HepG2 (cell line): ENCODE data around the gene PRKACA. TPM values are rescaled to one million over a fixed set of nuclear protein-coding genes. Genes with fewer than 3 reads are reported as not detected.

Source experiments
- AGO1 ChIP-seq: fragments of 200-400 bp; formaldehyde crosslinking; IDR thresholded peaks from 2 replicates; pipeline ENCODE4 v1.6.1; 2017; ENCODE audit warnings: mild to moderate bottlenecking, low read depth, low read length, moderate library complexity; ENCODE audit not compliant: poor library complexity, severe bottlenecking
- BRD4 ChIP-seq: sonication (generic); formaldehyde crosslinking; IDR thresholded peaks from 2 replicates; pipeline ENCODE4 v1.4.0; 2020; ENCODE audit warnings: missing genetic modification reagents
- GZF1 ChIP-seq: sonication (generic); formaldehyde crosslinking; IDR thresholded peaks from 2 replicates; pipeline ENCODE4 v1.5.1; 2020; ENCODE audit warnings: mild to moderate bottlenecking, missing genetic modification reagents
- HDAC2 ChIP-seq: sonication (generic); formaldehyde crosslinking; IDR thresholded peaks from 2 replicates; pipeline ENCODE4 v1.4.0; 2020; ENCODE audit warnings: missing genetic modification reagents
- KAT7 ChIP-seq: IDR thresholded peaks from 2 replicates; pipeline ENCODE4 v1.6.1; 2018; ENCODE audit warnings: borderline replicate concordance, missing compliant biosample characterization
- MAFF ChIP-seq: IDR thresholded peaks from 2 replicates; pipeline ENCODE4 v1.6.1; 2011; ENCODE audit warnings: low read depth, low read length, improper control_type of control experiment
- SALL1 ChIP-seq: sonication (generic); formaldehyde crosslinking; IDR thresholded peaks from 2 replicates; pipeline ENCODE4 v1.8.0; 2022; ENCODE audit warnings: mild to moderate bottlenecking, missing genetic modification reagents
- SOX5 ChIP-seq: IDR thresholded peaks from 2 replicates; pipeline ENCODE4 v1.6.1; 2016; ENCODE audit warnings: borderline replicate concordance
- SP2 ChIP-seq: sonication (generic); formaldehyde crosslinking; IDR thresholded peaks from 2 replicates; pipeline ENCODE4 v1.5.1; 2020; ENCODE audit warnings: mild to moderate bottlenecking, missing genetic modification reagents
- TSC22D2 ChIP-seq: sonication (generic); formaldehyde crosslinking; IDR thresholded peaks from 2 replicates; pipeline ENCODE4 v1.5.1; 2020; ENCODE audit warnings: missing genetic modification reagents, mild to moderate bottlenecking, borderline replicate concordance
- ZBTB20 ChIP-seq: sonication (generic); formaldehyde crosslinking; IDR thresholded peaks from 2 replicates; pipeline ENCODE4 v1.8.1; 2023; ENCODE audit warnings: missing genetic modification reagents, low read depth, mild to moderate bottlenecking, borderline replicate concordance
- ZNF224 ChIP-seq: sonication (generic); formaldehyde crosslinking; IDR thresholded peaks from 2 replicates; pipeline ENCODE4 v1.5.0; 2020; ENCODE audit warnings: mild to moderate bottlenecking, missing genetic modification reagents
- ZNF567 ChIP-seq: sonication (generic); formaldehyde crosslinking; IDR thresholded peaks from 2 replicates; pipeline ENCODE4 v1.8.1; 2023; ENCODE audit warnings: mild to moderate bottlenecking, missing genetic modification reagents, borderline replicate concordance
- ZNF619 ChIP-seq: sonication (generic); formaldehyde crosslinking; IDR thresholded peaks from 2 replicates; pipeline ENCODE4 v1.4.0; 2020; ENCODE audit warnings: mild to moderate bottlenecking, missing genetic modification reagents
- polyA plus RNA-seq, 8 experiments: library from polyadenylated mRNA; depleted of rRNA in 3 of 8; stranded (reverse) in 7 of 8; unstranded in 1 of 8; fragments of >200 nt; fragmentation: Illumina TruSeq in 4 of 8; extraction: Trizol in 4 of 8; gene quantifications; 2 replicates each; pipeline versions ENCODE4 v1.2.1 to v1.2.3, GENCODE V29; 2011 to 2016; ENCODE audit warnings: low read depth in 4 of 8, missing spikeins in 1 of 8, mixed read lengths in 1 of 8; ENCODE audit not compliant: insufficient read depth in 1 of 8
- total RNA-seq, 5 experiments: library from RNA; depleted of rRNA; stranded (reverse); fragments of >200 nt; fragmentation: Illumina TruSeq; extraction: Trizol; gene quantifications; 2 replicates each; pipeline ENCODE4 v1.2.3, GENCODE V29; 2016; ENCODE audit warnings: low read depth in 1 of 5
- TF ChIP-seq, protein P1 (sequence below): sonication (generic); formaldehyde crosslinking; IDR thresholded peaks from 2 replicates; pipeline ENCODE4 v1.4.0; 2020; ENCODE audit warnings: missing genetic modification reagents
- TF ChIP-seq, protein P2 (sequence below): sonication (generic); formaldehyde crosslinking; IDR thresholded peaks from 2 replicates; pipeline ENCODE4 v1.4.0; 2020; ENCODE audit warnings: missing genetic modification reagents
- TF ChIP-seq, protein P3 (sequence below): sonication (generic); formaldehyde crosslinking; IDR thresholded peaks from 2 replicates; pipeline ENCODE4 v1.5.1; 2020; ENCODE audit warnings: mild to moderate bottlenecking, missing genetic modification reagents, borderline replicate concordance
- TF ChIP-seq, protein P4 (sequence below): sonication (generic); formaldehyde crosslinking; IDR thresholded peaks from 2 replicates; pipeline ENCODE4 v1.5.0; 2020; ENCODE audit warnings: missing genetic modification reagents, mild to moderate bottlenecking, borderline replicate concordance
- TF ChIP-seq, protein P5 (sequence below): IDR thresholded peaks from 2 replicates; pipeline ENCODE4 v1.4.0; 2020; ENCODE audit warnings: mild to moderate bottlenecking, missing genetic modification reagents

The PRKACA gene
- total and polyA plus RNA-seq, 2 of the 13 experiments (the other 11 are each of a cell fraction or from before 2014, with no cell fraction given) = 11.0 to 18.2 TPM

DNA sequence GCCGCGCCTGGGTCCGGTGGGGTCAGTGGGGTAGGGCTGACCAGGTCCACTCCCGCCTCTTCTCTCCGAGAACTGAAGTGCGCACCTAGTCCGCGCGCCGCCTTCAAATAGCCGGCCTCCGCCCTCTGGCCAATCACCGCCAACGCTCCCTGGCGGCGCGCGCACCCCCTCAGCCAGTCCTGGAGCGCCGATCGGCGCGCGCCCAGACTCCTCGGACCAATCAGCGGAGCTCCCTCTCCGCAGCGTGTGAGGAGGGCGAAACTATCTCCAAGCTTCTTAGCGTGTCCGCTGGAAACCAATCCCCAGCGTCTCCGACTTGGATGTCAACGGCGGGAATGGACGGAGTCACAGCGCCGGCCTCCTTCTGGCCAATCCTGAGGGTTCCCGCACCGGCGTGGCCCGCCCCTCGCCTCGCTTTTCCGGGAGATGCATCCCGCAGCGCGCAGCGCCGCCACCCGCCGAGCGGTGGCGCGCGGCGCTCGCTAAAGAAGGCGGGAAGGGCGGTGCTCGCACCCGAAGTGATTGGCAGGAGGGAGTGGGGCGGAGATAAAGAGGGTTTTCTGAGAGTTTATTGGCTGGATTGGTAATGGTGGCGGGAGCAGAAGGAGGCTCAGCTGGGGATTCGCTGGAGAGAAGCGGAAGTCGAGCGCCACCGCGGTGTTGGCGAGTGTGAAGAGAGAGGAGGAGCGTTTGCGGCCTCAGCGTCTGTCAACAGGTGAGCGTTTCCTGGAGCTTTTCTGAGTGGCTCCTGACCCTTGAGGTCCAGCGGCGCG lies 19.1 kb upstream of the PRKACA start, which contains the start of gene ASF1B (continued):
- TF ChIP-seq AGO1 = no peak
- TF ChIP-seq ZNF619 (CRISPR knock-in tag) = no peak; the same call in 1 of the 2 replicates
- no peak; the same call in 1 of the 2 replicates for TF ChIP-seq SOX5 (CRISPR knock-in tag)
- TF ChIP-seq MAFF = no peak
- TF ChIP-seq, protein P1, sequence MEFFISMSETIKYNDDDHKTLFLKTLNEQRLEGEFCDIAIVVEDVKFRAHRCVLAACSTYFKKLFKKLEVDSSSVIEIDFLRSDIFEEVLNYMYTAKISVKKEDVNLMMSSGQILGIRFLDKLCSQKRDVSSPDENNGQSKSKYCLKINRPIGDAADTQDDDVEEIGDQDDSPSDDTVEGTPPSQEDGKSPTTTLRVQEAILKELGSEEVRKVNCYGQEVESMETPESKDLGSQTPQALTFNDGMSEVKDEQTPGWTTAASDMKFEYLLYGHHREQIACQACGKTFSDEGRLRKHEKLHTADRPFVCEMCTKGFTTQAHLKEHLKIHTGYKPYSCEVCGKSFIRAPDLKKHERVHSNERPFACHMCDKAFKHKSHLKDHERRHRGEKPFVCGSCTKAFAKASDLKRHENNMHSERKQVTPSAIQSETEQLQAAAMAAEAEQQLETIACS (CRISPR knock-in tag) = peak; percentile 91
- no peak; the same call in 1 of the 2 replicates for TF ChIP-seq KAT7 (CRISPR knock-in tag)
- TF ChIP-seq, protein P2, sequence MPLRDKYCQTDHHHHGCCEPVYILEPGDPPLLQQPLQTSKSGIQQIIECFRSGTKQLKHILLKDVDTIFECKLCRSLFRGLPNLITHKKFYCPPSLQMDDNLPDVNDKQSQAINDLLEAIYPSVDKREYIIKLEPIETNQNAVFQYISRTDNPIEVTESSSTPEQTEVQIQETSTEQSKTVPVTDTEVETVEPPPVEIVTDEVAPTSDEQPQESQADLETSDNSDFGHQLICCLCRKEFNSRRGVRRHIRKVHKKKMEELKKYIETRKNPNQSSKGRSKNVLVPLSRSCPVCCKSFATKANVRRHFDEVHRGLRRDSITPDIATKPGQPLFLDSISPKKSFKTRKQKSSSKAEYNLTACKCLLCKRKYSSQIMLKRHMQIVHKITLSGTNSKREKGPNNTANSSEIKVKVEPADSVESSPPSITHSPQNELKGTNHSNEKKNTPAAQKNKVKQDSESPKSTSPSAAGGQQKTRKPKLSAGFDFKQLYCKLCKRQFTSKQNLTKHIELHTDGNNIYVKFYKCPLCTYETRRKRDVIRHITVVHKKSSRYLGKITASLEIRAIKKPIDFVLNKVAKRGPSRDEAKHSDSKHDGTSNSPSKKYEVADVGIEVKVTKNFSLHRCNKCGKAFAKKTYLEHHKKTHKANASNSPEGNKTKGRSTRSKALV (CRISPR knock-in tag) = peak; percentile 61; the same call in 1 of the 2 replicates
- TF ChIP-seq ZNF224 = peak; percentile 53; the same call in 1 of the 2 replicates
- no peak for TF ChIP-seq ZBTB20
- TF ChIP-seq HDAC2 (CRISPR knock-in tag) = peak; percentile 60; the same call in 1 of the 2 replicates
- TF ChIP-seq ZNF567 = no peak
- peak; percentile 62; the same call in 1 of the 2 replicates for TF ChIP-seq TSC22D2 (CRISPR knock-in tag)
- TF ChIP-seq SP2 (CRISPR knock-in tag) = peak; percentile 93
- TF ChIP-seq BRD4 (CRISPR knock-in tag) = no peak
- peak; percentile 11 for TF ChIP-seq SALL1 (CRISPR knock-in tag)
- no peak for TF ChIP-seq GZF1 (CRISPR knock-in tag)
- TF ChIP-seq, protein P3, sequence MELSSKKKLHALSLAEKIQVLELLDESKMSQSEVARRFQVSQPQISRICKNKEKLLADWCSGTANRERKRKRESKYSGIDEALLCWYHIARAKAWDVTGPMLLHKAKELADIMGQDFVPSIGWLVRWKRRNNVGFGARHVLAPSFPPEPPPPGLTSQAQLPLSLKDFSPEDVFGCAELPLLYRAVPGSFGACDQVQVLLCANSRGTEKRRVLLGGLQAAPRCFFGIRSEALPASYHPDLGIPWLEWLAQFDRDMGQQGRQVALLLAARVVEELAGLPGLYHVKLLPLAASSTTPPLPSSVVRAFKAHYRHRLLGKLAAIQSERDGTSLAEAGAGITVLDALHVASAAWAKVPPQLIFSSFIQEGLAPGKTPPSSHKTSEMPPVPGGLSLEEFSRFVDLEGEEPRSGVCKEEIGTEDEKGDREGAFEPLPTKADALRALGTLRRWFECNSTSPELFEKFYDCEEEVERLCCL (CRISPR knock-in tag) = peak; percentile 84; the same call in 1 of the 2 replicates
- TF ChIP-seq, protein P4, sequence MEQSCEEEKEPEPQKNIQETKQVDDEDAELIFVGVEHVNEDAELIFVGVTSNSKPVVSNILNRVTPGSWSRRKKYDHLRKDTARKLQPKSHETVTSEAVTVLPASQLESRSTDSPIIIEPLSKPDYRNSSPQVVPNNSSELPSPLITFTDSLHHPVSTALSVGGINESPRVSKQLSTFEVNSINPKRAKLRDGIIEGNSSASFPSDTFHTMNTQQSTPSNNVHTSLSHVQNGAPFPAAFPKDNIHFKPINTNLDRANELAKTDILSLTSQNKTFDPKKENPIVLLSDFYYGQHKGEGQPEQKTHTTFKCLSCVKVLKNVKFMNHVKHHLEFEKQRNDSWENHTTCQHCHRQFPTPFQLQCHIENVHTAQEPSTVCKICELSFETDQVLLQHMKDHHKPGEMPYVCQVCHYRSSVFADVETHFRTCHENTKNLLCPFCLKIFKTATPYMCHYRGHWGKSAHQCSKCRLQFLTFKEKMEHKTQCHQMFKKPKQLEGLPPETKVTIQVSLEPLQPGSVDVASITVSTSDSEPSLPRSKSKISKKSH (CRISPR knock-in tag) = no peak; the same call in 1 of the 2 replicates
- TF ChIP-seq, protein P5, sequence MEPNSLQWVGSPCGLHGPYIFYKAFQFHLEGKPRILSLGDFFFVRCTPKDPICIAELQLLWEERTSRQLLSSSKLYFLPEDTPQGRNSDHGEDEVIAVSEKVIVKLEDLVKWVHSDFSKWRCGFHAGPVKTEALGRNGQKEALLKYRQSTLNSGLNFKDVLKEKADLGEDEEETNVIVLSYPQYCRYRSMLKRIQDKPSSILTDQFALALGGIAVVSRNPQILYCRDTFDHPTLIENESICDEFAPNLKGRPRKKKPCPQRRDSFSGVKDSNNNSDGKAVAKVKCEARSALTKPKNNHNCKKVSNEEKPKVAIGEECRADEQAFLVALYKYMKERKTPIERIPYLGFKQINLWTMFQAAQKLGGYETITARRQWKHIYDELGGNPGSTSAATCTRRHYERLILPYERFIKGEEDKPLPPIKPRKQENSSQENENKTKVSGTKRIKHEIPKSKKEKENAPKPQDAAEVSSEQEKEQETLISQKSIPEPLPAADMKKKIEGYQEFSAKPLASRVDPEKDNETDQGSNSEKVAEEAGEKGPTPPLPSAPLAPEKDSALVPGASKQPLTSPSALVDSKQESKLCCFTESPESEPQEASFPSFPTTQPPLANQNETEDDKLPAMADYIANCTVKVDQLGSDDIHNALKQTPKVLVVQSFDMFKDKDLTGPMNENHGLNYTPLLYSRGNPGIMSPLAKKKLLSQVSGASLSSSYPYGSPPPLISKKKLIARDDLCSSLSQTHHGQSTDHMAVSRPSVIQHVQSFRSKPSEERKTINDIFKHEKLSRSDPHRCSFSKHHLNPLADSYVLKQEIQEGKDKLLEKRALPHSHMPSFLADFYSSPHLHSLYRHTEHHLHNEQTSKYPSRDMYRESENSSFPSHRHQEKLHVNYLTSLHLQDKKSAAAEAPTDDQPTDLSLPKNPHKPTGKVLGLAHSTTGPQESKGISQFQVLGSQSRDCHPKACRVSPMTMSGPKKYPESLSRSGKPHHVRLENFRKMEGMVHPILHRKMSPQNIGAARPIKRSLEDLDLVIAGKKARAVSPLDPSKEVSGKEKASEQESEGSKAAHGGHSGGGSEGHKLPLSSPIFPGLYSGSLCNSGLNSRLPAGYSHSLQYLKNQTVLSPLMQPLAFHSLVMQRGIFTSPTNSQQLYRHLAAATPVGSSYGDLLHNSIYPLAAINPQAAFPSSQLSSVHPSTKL (CRISPR knock-in tag) = 0 out of 2 replicates have a peak, but pooled peaks have one; percentile 2
